Measurements from ENCODE around the gene EPHA2.
"Not testable (repeated sequence)": the region's sequence is repeated elsewhere in the genome, so short reads cannot be mapped to it uniquely, and the experiment has no call there.

DNA sequence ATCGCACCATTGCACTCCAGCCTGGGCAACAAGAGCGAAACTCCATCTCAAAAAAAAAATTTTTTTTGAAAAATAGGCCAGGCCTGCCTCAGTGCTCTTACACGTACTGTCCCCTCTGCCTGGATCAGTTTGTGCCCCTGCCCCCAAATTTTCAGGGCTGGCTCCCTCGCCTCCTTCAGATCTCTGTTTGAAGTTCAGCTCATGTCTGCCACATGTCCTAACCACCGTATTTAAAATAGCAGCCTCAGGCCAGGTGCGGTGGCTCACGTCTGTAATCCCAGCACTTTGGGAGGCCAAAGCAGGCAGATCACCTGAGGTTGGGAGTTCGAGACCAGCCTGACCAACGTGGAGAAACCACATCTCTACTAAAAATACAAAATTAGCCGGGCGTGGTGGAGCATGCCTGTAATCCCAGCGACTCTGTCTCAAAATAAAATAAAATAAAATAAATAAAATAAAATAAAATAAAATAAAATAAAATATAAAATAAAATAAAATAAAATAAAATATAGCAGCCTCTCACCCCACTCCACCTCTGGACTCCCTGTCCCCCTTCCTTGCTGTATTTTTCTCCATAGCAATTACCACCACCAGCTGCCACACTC, 7.8 kb upstream of the EPHA2 start:
- TF ChIP-seq POLR2AphosphoS5 (IDR thresholded peaks at IDR 0.05; ENCODE audit: low read depth); EZH2 (IDR thresholded peaks at IDR 0.05; ENCODE audit: low read depth, unreplicated experiment): not testable (repeated sequence)
- TF ChIP-seq, protein P1, sequence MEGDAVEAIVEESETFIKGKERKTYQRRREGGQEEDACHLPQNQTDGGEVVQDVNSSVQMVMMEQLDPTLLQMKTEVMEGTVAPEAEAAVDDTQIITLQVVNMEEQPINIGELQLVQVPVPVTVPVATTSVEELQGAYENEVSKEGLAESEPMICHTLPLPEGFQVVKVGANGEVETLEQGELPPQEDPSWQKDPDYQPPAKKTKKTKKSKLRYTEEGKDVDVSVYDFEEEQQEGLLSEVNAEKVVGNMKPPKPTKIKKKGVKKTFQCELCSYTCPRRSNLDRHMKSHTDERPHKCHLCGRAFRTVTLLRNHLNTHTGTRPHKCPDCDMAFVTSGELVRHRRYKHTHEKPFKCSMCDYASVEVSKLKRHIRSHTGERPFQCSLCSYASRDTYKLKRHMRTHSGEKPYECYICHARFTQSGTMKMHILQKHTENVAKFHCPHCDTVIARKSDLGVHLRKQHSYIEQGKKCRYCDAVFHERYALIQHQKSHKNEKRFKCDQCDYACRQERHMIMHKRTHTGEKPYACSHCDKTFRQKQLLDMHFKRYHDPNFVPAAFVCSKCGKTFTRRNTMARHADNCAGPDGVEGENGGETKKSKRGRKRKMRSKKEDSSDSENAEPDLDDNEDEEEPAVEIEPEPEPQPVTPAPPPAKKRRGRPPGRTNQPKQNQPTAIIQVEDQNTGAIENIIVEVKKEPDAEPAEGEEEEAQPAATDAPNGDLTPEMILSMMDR (conservative IDR thresholded peaks at IDR 0.05; ENCODE audit: low read depth in 2 of 2) = not testable (repeated sequence)

All from GM23338 (cell line).